ENCODE results near the gene ITPKC. TPM values are rescaled to one million over a fixed set of nuclear protein-coding genes. Genes with fewer than 3 reads are reported as not detected.

The ITPKC gene
- total and polyA plus RNA-seq, 2 of the 13 experiments (the other 11 are each of a cell fraction or from before 2014, with no cell fraction given), result 6.9 to 11.2 TPM

DNA sequence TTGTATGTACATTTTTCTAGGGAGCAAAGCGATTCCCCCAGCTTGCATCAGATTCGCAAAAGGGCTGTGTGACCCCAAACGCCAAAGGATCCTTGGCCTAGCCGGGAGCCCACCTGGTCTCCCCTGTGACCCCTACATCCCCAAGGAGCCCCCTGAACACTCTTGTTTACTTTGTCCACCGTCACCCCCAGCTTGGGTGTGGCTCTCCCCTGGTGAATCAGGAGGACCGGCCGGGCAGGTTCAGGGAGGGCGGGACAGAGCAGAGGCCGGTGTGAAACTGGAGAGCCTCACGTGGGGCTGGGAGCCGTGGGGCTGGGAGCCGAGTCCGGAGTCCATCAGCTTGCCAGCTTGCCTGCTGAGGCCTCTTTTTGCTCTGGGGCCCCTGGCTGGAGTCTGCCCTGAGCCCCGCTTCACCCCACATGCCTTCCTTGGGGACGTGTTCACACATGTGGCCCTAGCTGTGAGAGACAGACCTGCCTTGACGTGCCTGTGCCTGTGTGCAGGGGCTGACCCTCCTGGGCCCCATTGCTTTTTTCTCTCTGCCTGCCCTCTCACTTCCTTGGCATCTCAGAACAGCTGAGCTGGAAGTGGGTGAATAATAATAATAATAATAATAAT lies 2.0 kb downstream of the ITPKC start (continued):
- TF ChIP-seq, protein P1, sequence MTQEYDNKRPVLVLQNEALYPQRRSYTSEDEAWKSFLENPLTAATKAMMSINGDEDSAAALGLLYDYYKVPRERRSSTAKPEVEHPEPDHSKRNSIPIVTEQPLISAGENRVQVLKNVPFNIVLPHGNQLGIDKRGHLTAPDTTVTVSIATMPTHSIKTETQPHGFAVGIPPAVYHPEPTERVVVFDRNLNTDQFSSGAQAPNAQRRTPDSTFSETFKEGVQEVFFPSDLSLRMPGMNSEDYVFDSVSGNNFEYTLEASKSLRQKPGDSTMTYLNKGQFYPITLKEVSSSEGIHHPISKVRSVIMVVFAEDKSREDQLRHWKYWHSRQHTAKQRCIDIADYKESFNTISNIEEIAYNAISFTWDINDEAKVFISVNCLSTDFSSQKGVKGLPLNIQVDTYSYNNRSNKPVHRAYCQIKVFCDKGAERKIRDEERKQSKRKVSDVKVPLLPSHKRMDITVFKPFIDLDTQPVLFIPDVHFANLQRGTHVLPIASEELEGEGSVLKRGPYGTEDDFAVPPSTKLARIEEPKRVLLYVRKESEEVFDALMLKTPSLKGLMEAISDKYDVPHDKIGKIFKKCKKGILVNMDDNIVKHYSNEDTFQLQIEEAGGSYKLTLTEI (CRISPR knock-in tag; conservative IDR thresholded peaks at IDR 0.05), result no peak
- TF ChIP-seq ZC3H4 (CRISPR knock-in tag; IDR thresholded peaks at IDR 0.05; ENCODE audit: borderline replicate concordance), result no peak
- TF ChIP-seq PITX1 (CRISPR knock-in tag; IDR thresholded peaks at IDR 0.05), result peak; percentile 59; the same call in 1 of the 2 replicates
- TF ChIP-seq ZNF790 (CRISPR knock-in tag; IDR thresholded peaks at IDR 0.05; ENCODE audit: borderline replicate concordance), result peak; percentile 23; the same call in 1 of the 2 replicates
- TF ChIP-seq, protein P2, sequence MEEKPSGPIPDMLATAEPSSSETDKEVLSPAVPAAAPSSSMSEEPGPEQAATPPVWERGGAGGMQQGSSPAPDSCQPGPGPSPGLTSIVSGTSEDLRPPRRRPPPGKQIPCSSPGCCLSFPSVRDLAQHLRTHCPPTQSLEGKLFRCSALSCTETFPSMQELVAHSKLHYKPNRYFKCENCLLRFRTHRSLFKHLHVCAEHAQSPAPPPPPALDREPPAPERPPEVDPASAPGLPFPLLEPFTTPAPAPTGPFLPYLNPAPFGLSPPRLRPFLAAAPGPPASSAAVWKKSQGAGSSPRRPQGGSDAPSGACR (CRISPR knock-in tag; IDR thresholded peaks at IDR 0.05), result peak; percentile 85; the same call in 1 of the 2 replicates
- no peak for TF ChIP-seq ZNF570 (CRISPR knock-in tag; IDR thresholded peaks at IDR 0.05; ENCODE audit: borderline replicate concordance)
- TF ChIP-seq, protein P3, sequence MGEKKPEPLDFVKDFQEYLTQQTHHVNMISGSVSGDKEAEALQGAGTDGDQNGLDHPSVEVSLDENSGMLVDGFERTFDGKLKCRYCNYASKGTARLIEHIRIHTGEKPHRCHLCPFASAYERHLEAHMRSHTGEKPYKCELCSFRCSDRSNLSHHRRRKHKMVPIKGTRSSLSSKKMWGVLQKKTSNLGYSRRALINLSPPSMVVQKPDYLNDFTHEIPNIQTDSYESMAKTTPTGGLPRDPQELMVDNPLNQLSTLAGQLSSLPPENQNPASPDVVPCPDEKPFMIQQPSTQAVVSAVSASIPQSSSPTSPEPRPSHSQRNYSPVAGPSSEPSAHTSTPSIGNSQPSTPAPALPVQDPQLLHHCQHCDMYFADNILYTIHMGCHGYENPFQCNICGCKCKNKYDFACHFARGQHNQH (CRISPR knock-in tag; IDR thresholded peaks at IDR 0.05), result peak; percentile 41; the same call in 1 of the 2 replicates
- TF ChIP-seq PRDM15 (CRISPR knock-in tag; IDR thresholded peaks at IDR 0.05), result no peak
- TF ChIP-seq BRCA1 (CRISPR knock-in tag; IDR thresholded peaks at IDR 0.05), result no peak
- TF ChIP-seq, protein P4, sequence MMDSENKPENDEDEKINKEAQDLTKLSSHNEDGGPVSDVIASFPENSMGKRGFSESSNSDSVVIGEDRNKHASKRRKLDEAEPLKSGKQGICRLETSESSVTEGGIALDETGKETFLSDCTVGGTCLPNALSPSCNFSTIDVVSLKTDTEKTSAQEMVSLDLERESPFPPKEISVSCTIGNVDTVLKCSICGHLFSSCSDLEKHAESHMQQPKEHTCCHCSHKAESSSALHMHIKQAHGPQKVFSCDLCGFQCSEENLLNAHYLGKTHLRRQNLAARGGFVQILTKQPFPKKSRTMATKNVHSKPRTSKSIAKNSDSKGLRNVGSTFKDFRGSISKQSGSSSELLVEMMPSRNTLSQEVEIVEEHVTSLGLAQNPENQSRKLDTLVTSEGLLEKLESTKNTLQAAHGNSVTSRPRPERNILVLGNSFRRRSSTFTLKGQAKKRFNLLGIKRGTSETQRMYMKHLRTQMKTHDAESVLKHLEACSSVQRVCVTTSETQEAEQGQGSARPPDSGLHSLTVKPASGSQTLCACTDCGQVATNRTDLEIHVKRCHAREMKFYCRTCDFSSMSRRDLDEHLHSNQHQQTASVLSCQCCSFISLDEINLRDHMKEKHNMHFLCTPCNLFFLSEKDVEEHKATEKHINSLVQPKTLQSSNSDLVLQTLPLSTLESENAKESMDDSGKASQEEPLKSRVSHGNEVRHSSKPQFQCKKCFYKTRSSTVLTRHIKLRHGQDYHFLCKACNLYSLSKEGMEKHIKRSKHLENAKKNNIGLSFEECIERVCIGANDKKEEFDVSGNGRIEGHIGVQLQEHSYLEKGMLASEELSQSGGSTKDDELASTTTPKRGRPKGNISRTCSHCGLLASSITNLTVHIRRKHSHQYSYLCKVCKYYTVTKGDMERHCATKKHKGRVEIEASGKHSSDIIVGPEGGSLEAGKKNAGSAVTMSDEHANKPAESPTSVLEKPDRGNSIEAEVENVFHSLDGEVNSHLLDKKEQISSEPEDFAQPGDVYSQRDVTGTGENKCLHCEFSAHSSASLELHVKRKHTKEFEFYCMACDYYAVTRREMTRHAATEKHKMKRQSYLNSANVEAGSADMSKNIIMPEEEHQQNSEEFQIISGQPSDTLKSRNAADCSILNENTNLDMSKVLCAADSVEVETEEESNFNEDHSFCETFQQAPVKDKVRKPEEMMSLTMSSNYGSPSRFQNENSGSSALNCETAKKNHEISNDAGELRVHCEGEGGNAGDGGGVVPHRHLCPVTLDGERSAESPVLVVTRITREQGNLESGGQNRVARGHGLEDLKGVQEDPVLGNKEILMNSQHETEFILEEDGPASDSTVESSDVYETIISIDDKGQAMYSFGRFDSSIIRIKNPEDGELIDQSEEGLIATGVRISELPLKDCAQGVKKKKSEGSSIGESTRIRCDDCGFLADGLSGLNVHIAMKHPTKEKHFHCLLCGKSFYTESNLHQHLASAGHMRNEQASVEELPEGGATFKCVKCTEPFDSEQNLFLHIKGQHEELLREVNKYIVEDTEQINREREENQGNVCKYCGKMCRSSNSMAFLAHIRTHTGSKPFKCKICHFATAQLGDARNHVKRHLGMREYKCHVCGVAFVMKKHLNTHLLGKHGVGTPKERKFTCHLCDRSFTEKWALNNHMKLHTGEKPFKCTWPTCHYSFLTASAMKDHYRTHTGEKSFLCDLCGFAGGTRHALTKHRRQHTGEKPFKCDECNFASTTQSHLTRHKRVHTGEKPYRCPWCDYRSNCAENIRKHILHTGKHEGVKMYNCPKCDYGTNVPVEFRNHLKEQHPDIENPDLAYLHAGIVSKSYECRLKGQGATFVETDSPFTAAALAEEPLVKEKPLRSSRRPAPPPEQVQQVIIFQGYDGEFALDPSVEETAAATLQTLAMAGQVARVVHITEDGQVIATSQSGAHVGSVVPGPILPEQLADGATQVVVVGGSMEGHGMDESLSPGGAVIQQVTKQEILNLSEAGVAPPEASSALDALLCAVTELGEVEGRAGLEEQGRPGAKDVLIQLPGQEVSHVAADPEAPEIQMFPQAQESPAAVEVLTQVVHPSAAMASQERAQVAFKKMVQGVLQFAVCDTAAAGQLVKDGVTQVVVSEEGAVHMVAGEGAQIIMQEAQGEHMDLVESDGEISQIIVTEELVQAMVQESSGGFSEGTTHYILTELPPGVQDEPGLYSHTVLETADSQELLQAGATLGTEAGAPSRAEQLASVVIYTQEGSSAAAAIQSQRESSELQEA (CRISPR knock-in tag; IDR thresholded peaks at IDR 0.05; ENCODE audit: not compliant biosample characterization), result no peak
- no peak for TF ChIP-seq CC2D1A (CRISPR knock-in tag; IDR thresholded peaks at IDR 0.05)
- no peak for TF ChIP-seq CBX2 (IDR thresholded peaks at IDR 0.05; ENCODE audit: low read depth, low read length)
- no peak for TF ChIP-seq CBX2 (CRISPR knock-in tag; IDR thresholded peaks at IDR 0.05; ENCODE audit: low read depth)

Data from HepG2 (cell line).